GM12801 (cell line): ENCODE measurements around the gene CCDC89.

ENCODE experiments used
- CTCF ChIP-seq: IDR thresholded peaks from one replicate; pipeline ENCODE4 v1.5.1; 2011; ENCODE audit warnings: control low read depth; ENCODE audit not compliant: insufficient read length; ENCODE audit errors: extremely low read depth

Gene CCDC89

DNA sequence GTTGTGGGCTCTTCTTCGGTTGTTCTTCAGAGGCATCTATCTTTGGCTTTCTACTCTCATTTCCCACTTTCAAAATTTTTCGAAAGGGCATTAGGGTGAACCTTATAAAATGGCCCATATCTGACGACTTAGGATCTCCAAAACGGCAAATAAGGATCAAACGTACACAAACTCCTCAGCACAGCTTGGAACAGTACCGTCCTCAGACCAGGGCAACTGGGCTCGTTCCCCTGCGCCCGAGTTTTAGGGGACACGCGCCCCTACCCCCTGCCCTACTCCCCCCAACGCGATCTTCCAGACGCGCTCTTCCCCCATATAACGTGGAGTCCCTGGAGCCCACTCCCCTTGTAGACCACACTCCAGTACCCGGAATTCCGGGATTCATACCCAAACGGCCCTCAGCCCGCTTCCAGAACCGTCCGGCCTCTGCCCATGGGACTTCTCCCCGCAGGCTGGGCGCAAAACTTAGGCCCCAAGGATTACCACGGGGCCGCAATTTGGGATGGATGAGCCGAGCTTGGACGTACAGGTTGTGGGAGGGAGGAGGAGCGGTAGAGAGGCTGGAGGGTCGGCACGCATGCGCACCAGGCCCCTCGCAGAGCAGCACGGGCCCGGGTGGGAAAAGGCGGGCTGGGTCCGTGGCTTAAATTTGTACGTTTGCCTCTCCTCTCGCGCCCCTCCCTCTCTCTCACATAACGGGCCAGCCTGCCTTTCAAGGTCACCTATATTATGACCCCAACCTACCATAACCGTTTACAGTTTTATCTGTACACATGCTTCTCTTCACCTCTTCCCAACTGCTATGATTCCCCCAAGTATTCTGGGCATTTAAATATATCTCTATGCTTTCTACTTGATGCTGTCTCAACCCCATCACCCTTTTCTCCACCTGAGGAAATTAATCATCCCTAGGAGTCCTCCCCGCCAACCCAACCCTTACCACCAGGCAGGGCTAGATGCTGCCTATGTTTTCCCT lies 3.4 kb downstream of the CCDC89 start:
- no peak for TF ChIP-seq CTCF

DNA sequence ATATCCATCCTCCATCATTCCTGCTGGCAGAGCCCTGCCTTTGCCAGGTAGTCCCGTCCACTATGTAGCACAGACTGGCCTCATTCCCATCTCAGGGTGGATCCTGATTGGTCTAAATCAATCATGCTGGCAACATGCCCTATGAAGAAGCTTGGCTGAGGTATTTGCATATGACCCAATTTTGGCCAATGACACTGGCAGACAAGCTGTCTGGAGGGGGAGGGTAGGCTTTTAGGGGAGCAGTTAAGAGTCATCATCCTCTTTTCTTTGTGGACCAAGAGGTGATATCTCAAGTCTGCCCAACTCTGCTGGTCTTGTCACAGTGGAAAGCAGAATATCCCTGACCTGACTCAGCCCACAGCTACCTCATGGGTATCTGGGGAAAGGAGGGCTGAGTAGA lies 5.1 kb downstream of the CCDC89 start:
- TF ChIP-seq CTCF, result no peak

DNA sequence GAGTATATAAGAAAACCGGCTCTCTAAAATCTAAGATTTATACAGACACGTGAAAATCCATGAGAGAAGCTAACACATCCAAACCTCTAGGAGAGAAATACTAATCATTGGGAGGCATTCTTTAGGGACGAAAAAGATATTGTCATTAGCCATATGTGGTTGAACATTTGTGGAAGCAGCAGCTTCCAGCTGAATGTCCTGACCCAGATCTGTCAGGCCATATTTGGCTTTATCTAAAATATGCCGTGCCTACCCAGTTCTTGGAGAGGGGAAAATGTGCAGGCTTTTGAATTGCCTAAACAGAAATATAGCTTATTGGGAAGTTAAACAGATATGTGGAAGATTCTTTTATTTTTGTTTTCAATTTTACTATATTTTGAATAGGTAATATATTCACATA lies 6.4 kb downstream of the CCDC89 start:
- no peak for TF ChIP-seq CTCF

- TF ChIP-seq CTCF, result no peak
These were observed 12.6 kb downstream of the CCDC89 start for GRCh38 chr11:85673393-85673792.

- TF ChIP-seq CTCF, result no peak
These were observed 13.7 kb downstream of the CCDC89 start for GRCh38 chr11:85672105-85672902.

GRCh38 chr11:85668157-85668556 lies 17.8 kb downstream of the CCDC89 start:
- TF ChIP-seq CTCF, result no peak

DNA sequence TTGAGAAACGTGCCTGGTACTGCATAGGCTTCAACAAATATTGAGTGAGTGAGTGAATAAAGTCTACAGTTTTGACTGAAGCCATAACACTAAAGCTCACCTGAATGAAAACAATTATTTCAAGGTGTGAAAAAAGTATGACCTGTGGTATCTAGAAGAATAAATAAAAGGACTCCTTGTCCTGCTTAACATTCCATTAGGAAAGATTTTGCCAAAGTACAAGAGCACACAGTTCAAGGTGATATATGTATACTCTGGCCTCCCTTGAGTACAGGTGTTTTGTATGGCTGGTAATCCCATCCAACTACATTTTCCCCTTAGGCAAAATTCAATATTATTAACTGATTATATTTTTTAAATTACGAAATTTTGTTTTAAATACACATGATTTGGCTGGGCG lies 19.3 kb downstream of the CCDC89 start:
- TF ChIP-seq CTCF, result no peak
